ENCODE results near the gene EIF4G3.

The EIF4G3 gene

GRCh38 chr1:20982316-20982715, 194.4 kb downstream of the EIF4G3 start:
- TF ChIP-seq TAF1 (IDR thresholded peaks at IDR 0.05; ENCODE audit: low read depth) (no peak), ZBTB7A (IDR thresholded peaks at IDR 0.05; ENCODE audit: low read depth) (no peak), FOXM1 (IDR thresholded peaks at IDR 0.05; ENCODE audit: borderline replicate concordance, low read depth) (no peak), TEAD4 (IDR thresholded peaks at IDR 0.05) (no peak), CREB1 (IDR thresholded peaks at IDR 0.05; ENCODE audit: low read depth) (no peak), TCF12 (IDR thresholded peaks at IDR 0.05; ENCODE audit: low read depth) (no peak), EGR1 (IDR thresholded peaks at IDR 0.05) (no peak), RAD21 (IDR thresholded peaks at IDR 0.05; ENCODE audit: low read depth) (no peak), CEBPB (IDR thresholded peaks at IDR 0.05) (no peak), NFIC (IDR thresholded peaks at IDR 0.05) (no peak), EP300 (IDR thresholded peaks at IDR 0.05; ENCODE audit: borderline replicate concordance) (no peak), YY1 (IDR thresholded peaks at IDR 0.05; ENCODE audit: low read depth) (no peak), MAX (IDR thresholded peaks at IDR 0.05) (no peak), REST (IDR thresholded peaks at IDR 0.05; ENCODE audit: low read depth) (no peak), USF1 (IDR thresholded peaks at IDR 0.05) (no peak)

GRCh38 chr1:20981915-20982314, 194.8 kb downstream of the EIF4G3 start:
- TF ChIP-seq RAD21 (IDR thresholded peaks at IDR 0.05; ENCODE audit: low read depth) (peak; percentile 53), EGR1 (IDR thresholded peaks at IDR 0.05) (no peak), YY1 (IDR thresholded peaks at IDR 0.05; ENCODE audit: low read depth) (no peak)

- no peak for TF ChIP-seq TEAD4 (IDR thresholded peaks at IDR 0.05)
- TF ChIP-seq TCF12 (IDR thresholded peaks at IDR 0.05; ENCODE audit: low read depth): no peak
Observed at GRCh38 chr1:20980051-20980450, 196.6 kb downstream of the EIF4G3 start.

- TF ChIP-seq EP300 (IDR thresholded peaks at IDR 0.05; ENCODE audit: borderline replicate concordance) (no peak), MAX (IDR thresholded peaks at IDR 0.05) (no peak), YY1 (IDR thresholded peaks at IDR 0.05; ENCODE audit: low read depth) (no peak), TEAD4 (IDR thresholded peaks at IDR 0.05) (no peak), USF1 (IDR thresholded peaks at IDR 0.05) (no peak), EGR1 (IDR thresholded peaks at IDR 0.05) (no peak), RAD21 (IDR thresholded peaks at IDR 0.05; ENCODE audit: low read depth) (no peak), CREB1 (IDR thresholded peaks at IDR 0.05; ENCODE audit: low read depth) (no peak), CEBPB (IDR thresholded peaks at IDR 0.05) (no peak), NFIC (IDR thresholded peaks at IDR 0.05) (no peak), ZBTB7A (IDR thresholded peaks at IDR 0.05; ENCODE audit: low read depth) (no peak), REST (IDR thresholded peaks at IDR 0.05; ENCODE audit: low read depth) (no peak), TCF12 (IDR thresholded peaks at IDR 0.05; ENCODE audit: low read depth) (no peak), TAF1 (IDR thresholded peaks at IDR 0.05; ENCODE audit: low read depth) (no peak), FOXM1 (IDR thresholded peaks at IDR 0.05; ENCODE audit: borderline replicate concordance, low read depth) (no peak)
Observed at GRCh38 chr1:20978413-20978812, 198.3 kb downstream of the EIF4G3 start.

GRCh38 chr1:20975668-20976067, 201.0 kb downstream of the EIF4G3 start:
- no peak for TF ChIP-seq TAF1 (IDR thresholded peaks at IDR 0.05; ENCODE audit: low read depth)
- TF ChIP-seq MAX (IDR thresholded peaks at IDR 0.05): no peak
- TF ChIP-seq EP300 (IDR thresholded peaks at IDR 0.05; ENCODE audit: borderline replicate concordance): no peak
- TF ChIP-seq FOXM1 (IDR thresholded peaks at IDR 0.05; ENCODE audit: borderline replicate concordance, low read depth): no peak
- TF ChIP-seq CEBPB (IDR thresholded peaks at IDR 0.05): no peak
- TF ChIP-seq ZBTB7A (IDR thresholded peaks at IDR 0.05; ENCODE audit: low read depth): no peak
- no peak for TF ChIP-seq TEAD4 (IDR thresholded peaks at IDR 0.05)
- TF ChIP-seq EGR1 (IDR thresholded peaks at IDR 0.05): no peak
- no peak for TF ChIP-seq RAD21 (IDR thresholded peaks at IDR 0.05; ENCODE audit: low read depth)
- no peak for TF ChIP-seq NFIC (IDR thresholded peaks at IDR 0.05)
- no peak for TF ChIP-seq CREB1 (IDR thresholded peaks at IDR 0.05; ENCODE audit: low read depth)
- no peak for TF ChIP-seq USF1 (IDR thresholded peaks at IDR 0.05)
- no peak for TF ChIP-seq TCF12 (IDR thresholded peaks at IDR 0.05; ENCODE audit: low read depth)
- no peak for TF ChIP-seq YY1 (IDR thresholded peaks at IDR 0.05; ENCODE audit: low read depth)
- TF ChIP-seq REST (IDR thresholded peaks at IDR 0.05; ENCODE audit: low read depth): no peak
